ENCODE results near the gene MICU1.
A peak's percentile ranks its signal among the peaks of the same experiment; 100 is the strongest.

The MICU1 gene

GRCh38 chr10:72335394-72336258 lies 290.3 kb downstream of the MICU1 start:
- TF ChIP-seq NFIC (IDR thresholded peaks at IDR 0.05) (no peak), CEBPB (IDR thresholded peaks at IDR 0.05) (no peak), MAX (IDR thresholded peaks at IDR 0.05) (no peak), TCF12 (IDR thresholded peaks at IDR 0.05; ENCODE audit: low read depth) (no peak), EGR1 (IDR thresholded peaks at IDR 0.05) (no peak), CREB1 (IDR thresholded peaks at IDR 0.05; ENCODE audit: low read depth) (no peak), REST (IDR thresholded peaks at IDR 0.05; ENCODE audit: low read depth) (no peak)

GRCh38 chr10:72334825-72335393 lies 291.0 kb downstream of the MICU1 start:
- TF ChIP-seq FOXM1 (IDR thresholded peaks at IDR 0.05; ENCODE audit: borderline replicate concordance, low read depth), result no peak
- 0 out of 2 replicates have a peak, but pooled peaks have one; percentile 13 for TF ChIP-seq EP300 (IDR thresholded peaks at IDR 0.05; ENCODE audit: borderline replicate concordance)

- TF ChIP-seq EGR1 (IDR thresholded peaks at IDR 0.05) (no peak), FOXM1 (IDR thresholded peaks at IDR 0.05; ENCODE audit: borderline replicate concordance, low read depth) (no peak), MAX (IDR thresholded peaks at IDR 0.05) (no peak), EP300 (IDR thresholded peaks at IDR 0.05; ENCODE audit: borderline replicate concordance) (no peak), TCF12 (IDR thresholded peaks at IDR 0.05; ENCODE audit: low read depth) (no peak), TAF1 (IDR thresholded peaks at IDR 0.05; ENCODE audit: low read depth) (no peak), YY1 (IDR thresholded peaks at IDR 0.05; ENCODE audit: low read depth) (no peak), CEBPB (IDR thresholded peaks at IDR 0.05) (no peak), RAD21 (IDR thresholded peaks at IDR 0.05; ENCODE audit: low read depth) (no peak), NFIC (IDR thresholded peaks at IDR 0.05) (no peak), CREB1 (IDR thresholded peaks at IDR 0.05; ENCODE audit: low read depth) (no peak), REST (IDR thresholded peaks at IDR 0.05; ENCODE audit: low read depth) (no peak), USF1 (IDR thresholded peaks at IDR 0.05) (no peak), TEAD4 (IDR thresholded peaks at IDR 0.05) (no peak), ZBTB7A (IDR thresholded peaks at IDR 0.05; ENCODE audit: low read depth) (no peak)
Measured at GRCh38 chr10:72334196-72334824, 291.6 kb downstream of the MICU1 start.

- no peak for TF ChIP-seq FOXM1 (IDR thresholded peaks at IDR 0.05; ENCODE audit: borderline replicate concordance, low read depth)
Measured at GRCh38 chr10:72333112-72334015, 292.5 kb downstream of the MICU1 start.

- TF ChIP-seq CREB1 (IDR thresholded peaks at IDR 0.05; ENCODE audit: low read depth) (no peak), TAF1 (IDR thresholded peaks at IDR 0.05; ENCODE audit: low read depth) (no peak), MAX (IDR thresholded peaks at IDR 0.05) (peak; percentile 95)
Measured at GRCh38 chr10:72332423-72333111, 293.3 kb downstream of the MICU1 start.

Measured in Ishikawa (cell line).